ENCODE measurements around the gene CCT7. TPM values are rescaled to one million over a fixed set of nuclear protein-coding genes. Genes with fewer than 3 reads are reported as not detected.

CCT7 gene
- total and polyA plus RNA-seq, 5 donors, result 190 to 226 (median 210) TPM

DNA sequence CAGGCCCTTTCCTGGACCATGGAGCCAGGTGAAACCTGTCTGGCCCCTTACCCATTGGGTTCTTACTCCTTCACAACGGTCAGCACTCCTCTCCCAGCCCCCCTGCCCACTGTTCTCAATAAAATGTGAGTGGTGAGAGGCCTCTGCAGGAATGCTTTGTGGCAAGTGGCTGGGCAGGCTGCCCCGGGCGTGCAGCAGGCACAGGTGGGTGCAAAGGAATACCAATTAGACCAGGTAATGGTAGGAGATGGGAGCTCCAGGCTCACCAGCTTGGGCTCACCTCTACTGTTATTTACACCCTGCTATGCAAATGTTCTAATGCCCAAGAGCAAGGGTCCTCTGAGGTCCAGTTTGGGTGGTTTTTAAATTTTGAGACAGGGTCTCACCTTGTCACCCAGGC, 7.0 kb upstream of the CCT7 start:
- WGBS, result 87% methylated on average over 3 of the region's 3 CpGs
- H3K4me1 ChIP-seq (ENCODE audit: control insufficient read depth, insufficient read depth, low read length), result no peaks in the 10 kb centered on the region
- intact Hi-C loops (cut with DNase I), result no loop called here
- no peak overlapping the region for H3K4me3 ChIP-seq (ENCODE audit: low read length)
- no peaks in the 10 kb centered on the region for H3K9me3 ChIP-seq (ENCODE audit: control insufficient read depth, low read length)
- no peak for ATAC-seq
- H3K27ac ChIP-seq (ENCODE audit: low read length), result no peak overlapping the region
- no peaks in the 10 kb centered on the region for H3K27me3 ChIP-seq (ENCODE audit: control insufficient read depth, insufficient read depth)
- DNase-seq, result no peak

DNA sequence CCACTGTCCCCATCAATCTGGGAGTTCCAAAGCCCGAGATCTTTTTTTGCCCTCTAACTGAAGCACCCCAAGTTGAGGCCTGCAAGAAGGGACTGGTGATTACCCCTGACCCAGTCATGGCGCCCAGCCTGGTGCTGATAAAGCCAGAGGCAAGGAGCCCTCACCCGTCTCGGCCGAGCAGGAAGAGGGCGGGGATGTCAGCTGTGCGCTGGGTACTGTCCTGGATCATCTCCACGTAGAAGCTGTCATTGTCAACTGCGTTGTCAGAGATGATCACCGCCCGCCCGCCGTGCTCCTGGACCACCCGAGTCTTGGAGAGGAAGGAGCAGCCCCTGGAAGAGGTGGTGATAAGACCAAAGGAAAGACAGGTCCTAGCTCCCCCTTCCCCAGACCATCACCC, 5.5 kb upstream of the CCT7 start:
- ATAC-seq (no peak), DNase-seq (no peak)
- 68% methylated on average over 14 of the region's 14 CpGs for WGBS
- H3K9me3 ChIP-seq (ENCODE audit: control insufficient read depth, low read length), result no peaks in the 10 kb centered on the region
- no peaks in the 10 kb centered on the region for H3K27me3 ChIP-seq (ENCODE audit: control insufficient read depth, insufficient read depth)
- intact Hi-C loops (cut with DNase I), result no loop called here
- no peaks in the 10 kb centered on the region for H3K4me1 ChIP-seq (ENCODE audit: control insufficient read depth, insufficient read depth, low read length)
- no peak overlapping the region for H3K4me3 ChIP-seq (ENCODE audit: low read length)
- no peak overlapping the region for H3K27ac ChIP-seq (ENCODE audit: low read length)

DNA sequence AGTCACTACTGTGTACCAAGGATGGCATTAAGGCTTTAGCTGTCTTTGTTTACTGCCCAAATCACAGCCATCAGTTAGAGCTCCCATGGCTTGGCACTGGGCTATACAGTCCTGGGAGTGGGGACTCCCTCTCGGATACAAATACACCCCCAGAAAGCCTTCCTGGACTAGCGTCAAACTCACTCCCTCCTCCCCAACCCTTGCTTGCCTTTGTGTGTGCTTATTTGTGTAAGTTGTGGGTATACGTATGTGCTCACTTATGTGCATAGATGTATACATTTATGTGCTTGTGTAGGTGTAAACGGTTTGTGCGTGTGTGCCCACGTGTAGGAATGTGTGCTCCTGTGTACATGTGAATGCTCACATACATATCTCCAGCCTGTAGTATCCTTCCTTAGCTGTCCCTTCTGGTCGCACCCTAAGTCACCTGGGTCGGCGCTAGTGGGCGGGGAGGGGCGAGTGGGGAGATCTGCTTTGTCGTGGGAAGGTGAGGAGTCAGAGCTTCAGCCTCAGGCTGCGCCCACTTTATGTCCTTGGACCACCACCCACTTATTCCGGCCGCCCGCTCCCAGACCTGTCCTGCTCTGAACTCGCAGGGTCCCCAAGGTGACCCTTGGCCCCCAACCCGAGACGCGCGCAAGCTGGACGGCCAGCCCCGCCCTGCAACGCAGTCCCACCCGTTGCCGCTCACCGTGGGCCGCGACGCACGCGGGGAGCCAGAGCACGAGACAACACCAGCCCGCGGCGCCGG, 1.5 kb upstream of the CCT7 start:
- DNase-seq (no peak), ATAC-seq (no peak)
- peak overlapping the region; percentile 69 for H3K27ac ChIP-seq (ENCODE audit: low read length)
- intact Hi-C loops (cut with DNase I), result no loop called here
- no peaks in the 10 kb centered on the region for H3K9me3 ChIP-seq (ENCODE audit: control insufficient read depth, low read length)
- no peaks in the 10 kb centered on the region for H3K27me3 ChIP-seq (ENCODE audit: control insufficient read depth, insufficient read depth)
- H3K4me3 ChIP-seq (ENCODE audit: low read length), result peak overlapping the region; percentile 75
- peaks cover 3% of the 10 kb centered on the region for H3K4me1 ChIP-seq (ENCODE audit: control insufficient read depth, insufficient read depth, low read length)
- under 1% methylated on average over 37 of the region's 37 CpGs for WGBS

DNA sequence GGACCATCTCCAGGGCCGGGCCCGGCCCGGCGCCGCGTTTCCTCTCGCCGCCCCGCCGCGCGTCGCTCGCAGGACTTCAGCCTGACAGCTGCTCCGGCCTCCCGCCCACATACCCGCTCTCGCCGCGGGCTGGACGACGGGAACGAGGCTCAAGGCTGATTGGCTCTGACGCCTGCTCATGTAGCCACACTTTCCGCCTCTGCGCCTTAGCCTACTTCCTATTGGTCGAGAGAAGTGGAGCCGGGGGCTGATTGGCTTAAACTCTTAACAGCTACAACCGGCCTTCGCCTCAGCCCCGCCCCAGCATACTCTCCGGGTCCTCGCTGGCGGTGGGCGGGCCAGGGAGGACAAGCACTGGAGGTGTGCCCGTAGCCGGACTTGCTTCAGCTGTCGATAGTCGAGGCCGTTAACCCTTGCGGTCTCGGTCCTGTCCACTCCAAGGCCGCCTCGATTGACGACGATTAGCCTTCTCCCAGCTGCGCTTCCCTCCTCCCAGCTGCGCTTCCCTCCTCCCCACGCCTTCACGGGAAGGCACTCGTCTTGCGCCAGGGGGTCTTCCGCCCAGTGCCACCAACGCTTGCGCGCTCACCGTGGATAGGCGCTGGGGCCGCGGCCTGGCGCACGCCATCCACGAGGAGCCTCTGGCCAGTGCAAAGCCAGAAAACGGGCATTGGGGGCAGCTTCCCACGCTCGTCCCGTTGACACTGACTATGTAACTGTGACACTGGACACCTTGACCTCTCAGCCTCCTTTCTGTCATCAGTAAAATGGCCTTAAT, 765 bp upstream of the CCT7 start, which contains the start of gene PRADC1:
Gene PRADC1 (minus strand): TSS at position 86 of the 778 bp plus-strand sequence. CDS start 79 bp downstream, at position 7.
- intact Hi-C loops (cut with DNase I), result no loop called here
- under 1% methylated on average over 67 of the region's 67 CpGs for WGBS
- Histone ChIP-seq H3K27ac (ENCODE audit: low read length) (peak within 1 kb of the TSS; percentile 69), H3K4me3 (ENCODE audit: low read length) (peak within 1 kb of the TSS; percentile 77), H3K9me3 (ENCODE audit: control insufficient read depth, low read length) (no peaks in the 10 kb centered on the region), H3K4me1 (ENCODE audit: control insufficient read depth, insufficient read depth, low read length) (peaks cover 3% of the 10 kb centered on the region), H3K27me3 (ENCODE audit: control insufficient read depth, insufficient read depth) (no peaks in the 10 kb centered on the region)
- ATAC-seq, result peak; percentile 96 to 97
- peak; percentile 99 for DNase-seq

DNA sequence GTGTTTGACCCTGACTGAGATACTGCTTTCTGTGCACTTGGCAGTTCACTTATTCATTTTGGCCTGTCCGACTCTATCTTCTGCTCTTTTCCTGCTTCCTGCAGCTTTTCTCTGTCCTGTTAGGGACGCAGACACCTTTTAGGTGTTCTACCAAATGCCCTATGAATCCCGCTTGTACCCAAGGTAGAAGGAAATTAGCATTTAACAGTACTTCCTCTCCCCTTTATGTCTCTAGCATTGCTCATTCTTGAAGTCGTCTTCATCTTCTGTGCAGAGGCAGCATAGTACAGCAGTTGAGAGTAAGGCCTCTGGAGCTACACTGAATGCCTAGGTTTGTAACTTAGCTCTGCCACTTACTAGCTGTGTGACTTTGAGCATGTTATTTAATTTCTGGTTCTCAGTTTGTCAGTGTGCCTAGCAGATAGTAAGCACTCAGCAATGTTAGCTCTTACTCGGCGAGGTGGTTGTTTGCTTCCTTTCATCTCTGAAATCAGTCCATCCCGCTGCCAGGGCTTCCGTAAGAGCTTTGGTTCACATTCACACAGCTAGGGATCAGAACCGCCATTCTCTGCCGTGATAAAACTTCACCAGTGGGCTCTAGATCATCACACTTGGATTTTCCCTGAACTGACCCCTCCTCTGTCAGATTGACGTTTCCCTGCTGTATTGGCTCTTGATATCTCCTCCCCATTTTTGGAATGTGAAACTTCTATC, 1.4 kb downstream of the CCT7 start:
- Histone ChIP-seq H3K27ac (ENCODE audit: low read length) (no peak overlapping the region), H3K4me1 (ENCODE audit: control insufficient read depth, insufficient read depth, low read length) (peaks cover 3% of the 10 kb centered on the region), H3K9me3 (ENCODE audit: control insufficient read depth, low read length) (no peaks in the 10 kb centered on the region), H3K27me3 (ENCODE audit: control insufficient read depth, insufficient read depth) (no peaks in the 10 kb centered on the region), H3K4me3 (ENCODE audit: low read length) (peak overlapping the region; percentile 77)
- intact Hi-C loops (cut with DNase I), result no loop called here
- DNase-seq (no peak), ATAC-seq (no peak)
- 58% methylated on average over 11 of the region's 11 CpGs for WGBS

DNA sequence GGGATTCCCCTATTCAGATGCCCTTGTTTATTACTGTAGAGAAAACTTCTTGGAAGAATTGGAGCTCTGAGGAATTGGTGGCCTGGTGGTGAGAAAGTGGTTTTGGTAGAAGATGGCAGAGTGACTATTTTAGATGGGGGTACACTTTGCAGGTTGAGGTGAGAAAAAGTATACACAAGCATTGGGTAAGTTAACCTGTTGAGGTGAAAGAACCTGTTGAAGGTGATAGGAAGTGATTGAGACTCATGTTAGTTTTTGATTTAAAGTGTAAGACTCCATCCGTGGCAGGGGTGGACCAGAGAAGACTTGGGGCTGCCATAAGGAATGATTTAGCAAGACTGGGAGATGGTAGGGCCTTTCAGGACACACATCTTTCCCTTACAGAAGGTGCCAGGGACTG, 3.1 kb downstream of the CCT7 start:
- H3K27ac ChIP-seq (ENCODE audit: low read length), result no peak overlapping the region

DNA sequence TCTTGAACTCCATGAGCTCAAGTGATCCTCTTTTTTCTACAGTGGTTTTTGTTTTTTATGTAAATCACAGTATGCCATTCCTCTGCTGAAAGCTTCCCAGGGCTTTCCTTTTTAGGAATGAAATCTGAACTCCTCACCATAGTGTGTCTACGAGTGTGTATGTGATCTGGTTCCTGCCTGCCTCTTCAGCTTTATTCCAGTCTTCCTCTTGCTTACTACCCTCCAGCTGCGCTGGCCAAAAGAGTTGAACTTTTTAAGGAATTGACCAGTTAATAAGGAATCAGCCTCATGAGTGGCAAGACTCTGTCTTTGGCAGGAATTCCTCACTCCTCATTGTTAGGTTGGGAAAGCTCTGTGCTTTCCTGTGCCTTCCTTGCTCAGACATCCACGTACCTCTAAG, 4.0 kb downstream of the CCT7 start:
- Histone ChIP-seq H3K27me3 (ENCODE audit: control insufficient read depth, insufficient read depth) (no peaks in the 10 kb centered on the region), H3K27ac (ENCODE audit: low read length) (no peak overlapping the region), H3K4me1 (ENCODE audit: control insufficient read depth, insufficient read depth, low read length) (peaks cover 3% of the 10 kb centered on the region), H3K4me3 (ENCODE audit: low read length) (no peak overlapping the region), H3K9me3 (ENCODE audit: control insufficient read depth, low read length) (no peaks in the 10 kb centered on the region)
- ATAC-seq (no peak), DNase-seq (no peak)
- WGBS, result 68% methylated on average over 3 of the region's 3 CpGs
- intact Hi-C loops (cut with DNase I), result no loop called here

More for the DNA sequence above, 3.1 kb downstream of the CCT7 start:
- intact Hi-C loops (cut with DNase I), result no loop called here
- Histone ChIP-seq H3K27me3 (ENCODE audit: control insufficient read depth, insufficient read depth) (no peaks in the 10 kb centered on the region), H3K9me3 (ENCODE audit: control insufficient read depth, low read length) (no peaks in the 10 kb centered on the region), H3K4me1 (ENCODE audit: control insufficient read depth, insufficient read depth, low read length) (peaks cover 3% of the 10 kb centered on the region), H3K4me3 (ENCODE audit: low read length) (no peak overlapping the region)
- 59% methylated on average over 1 of the region's 1 CpG for WGBS
- ATAC-seq (no peak), DNase-seq (no peak)

DNA sequence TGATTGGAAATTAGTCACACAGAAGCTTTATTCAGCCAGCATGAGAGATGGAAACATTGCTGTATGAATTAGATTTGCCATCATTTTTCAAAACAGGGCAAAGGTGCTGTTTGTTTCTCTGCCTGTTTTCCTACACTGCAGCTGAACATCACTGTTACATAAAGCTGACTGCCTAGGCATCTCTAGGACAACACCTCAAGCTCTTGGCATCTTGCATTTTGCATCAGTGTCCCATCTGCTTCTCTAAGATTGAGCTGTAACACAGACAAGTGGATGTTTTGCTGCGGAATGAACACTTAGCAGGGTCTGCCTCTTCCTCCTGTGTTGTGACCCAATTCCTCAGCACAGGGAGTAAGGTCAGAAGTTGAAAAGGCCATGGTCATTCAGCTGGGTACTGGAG, 4.9 kb downstream of the CCT7 start:
- 84% methylated on average over 1 of the region's 1 CpG for WGBS
- ATAC-seq (no peak), DNase-seq (no peak)
- H3K4me1 ChIP-seq (ENCODE audit: control insufficient read depth, insufficient read depth, low read length), result peaks cover 3% of the 10 kb centered on the region
- H3K9me3 ChIP-seq (ENCODE audit: control insufficient read depth, low read length), result no peaks in the 10 kb centered on the region
- H3K27ac ChIP-seq (ENCODE audit: low read length), result no peak overlapping the region
- intact Hi-C loops (cut with DNase I), result no loop called here
- no peak overlapping the region for H3K4me3 ChIP-seq (ENCODE audit: low read length)
- H3K27me3 ChIP-seq (ENCODE audit: control insufficient read depth, insufficient read depth), result no peaks in the 10 kb centered on the region

DNA sequence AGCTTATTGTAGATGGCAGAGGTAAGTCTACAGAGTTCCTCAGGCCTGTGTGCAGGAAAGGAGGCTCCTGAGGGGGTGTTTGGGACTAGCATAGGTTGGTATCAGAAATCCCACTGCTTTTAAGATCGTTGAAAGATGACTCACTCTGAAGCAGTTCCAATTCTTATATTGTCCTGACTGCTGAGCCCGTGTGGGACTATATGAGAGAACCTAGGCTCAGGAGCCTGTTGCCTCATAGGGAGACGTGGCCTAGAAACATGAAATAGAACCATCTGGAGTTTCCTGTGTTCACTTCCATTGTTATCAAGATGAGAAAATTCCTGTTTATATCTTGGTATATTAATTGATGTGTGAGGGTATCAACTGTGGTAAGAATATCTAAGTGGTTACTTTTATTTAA, 5.7 kb downstream of the CCT7 start:
- no peaks in the 10 kb centered on the region for H3K27me3 ChIP-seq (ENCODE audit: control insufficient read depth, insufficient read depth)
- WGBS, result 42% methylated on average over 3 of the region's 3 CpGs
- DNase-seq, result no peak
- intact Hi-C loops (cut with DNase I), result no loop called here
- H3K4me1 ChIP-seq (ENCODE audit: control insufficient read depth, insufficient read depth, low read length), result peaks cover 3% of the 10 kb centered on the region
- H3K4me3 ChIP-seq (ENCODE audit: low read length), result no peak overlapping the region
- no peak for ATAC-seq
- no peak overlapping the region for H3K27ac ChIP-seq (ENCODE audit: low read length)
- H3K9me3 ChIP-seq (ENCODE audit: control insufficient read depth, low read length), result no peaks in the 10 kb centered on the region

DNA sequence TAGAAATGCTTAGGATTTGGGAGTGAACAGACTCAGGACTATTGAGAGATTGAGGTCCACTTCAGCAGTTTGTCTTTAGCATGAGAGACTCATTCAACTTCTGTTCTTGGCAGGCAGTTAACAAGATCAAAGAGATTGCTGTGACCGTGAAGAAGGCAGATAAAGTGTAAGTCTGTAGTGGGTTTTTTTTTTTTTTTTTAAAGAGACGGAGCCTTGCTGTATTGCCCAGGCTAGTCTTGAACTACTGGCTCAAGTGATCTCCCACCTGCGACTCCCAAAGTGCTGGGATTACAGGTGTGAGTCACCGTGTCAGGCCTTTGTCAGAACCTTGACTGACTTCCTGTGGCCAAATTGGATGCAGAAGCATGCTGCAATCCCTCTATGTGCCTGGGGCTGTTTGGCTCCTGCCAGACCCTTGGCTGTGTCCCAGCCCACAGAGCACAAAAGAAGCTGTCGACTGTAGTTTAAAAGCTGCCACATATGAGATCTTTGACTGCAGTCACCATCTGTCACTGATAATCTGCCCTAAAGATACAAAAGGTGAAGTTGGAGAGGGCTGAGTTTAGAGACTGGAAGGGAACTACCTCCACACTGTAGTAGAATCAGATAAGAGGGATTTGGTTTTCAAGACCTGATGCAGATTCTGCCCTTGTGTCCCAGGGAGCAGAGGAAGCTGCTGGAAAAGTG, 9.9 kb downstream of the CCT7 start:
- Histone ChIP-seq H3K27ac (ENCODE audit: low read length) (no peak overlapping the region), H3K9me3 (ENCODE audit: control insufficient read depth, low read length) (no peaks in the 10 kb centered on the region), H3K4me3 (ENCODE audit: low read length) (no peak overlapping the region), H3K27me3 (ENCODE audit: control insufficient read depth, insufficient read depth) (no peaks in the 10 kb centered on the region), H3K4me1 (ENCODE audit: control insufficient read depth, insufficient read depth, low read length) (no peaks in the 10 kb centered on the region)
- ATAC-seq (peak in 1 of 2 donors; percentile 38), DNase-seq (no peak)
- intact Hi-C loops (cut with DNase I), result no loop called here
- WGBS, result 39% methylated on average over 5 of the region's 5 CpGs
